BJ (cell line): Measurements from ENCODE around the gene GNPDA2. TPM values are rescaled to one million over a fixed set of nuclear protein-coding genes. Genes with fewer than 3 reads are reported as not detected.
"Not testable (repeated sequence)": the region's sequence is repeated elsewhere in the genome, so short reads cannot be mapped to it uniquely, and the experiment has no call there.

Source experiments
- CTCF ChIA-PET: fragments of 350-600 bp; formaldehyde crosslinking; extraction: SDS; loops from one replicate; lab custom pipeline; 2021; ENCODE audit warnings: antibody characterized with exemption, inconsistent platforms; lab: Yijun Ruan, JAX
- POLR2A ChIA-PET: fragments of 300-600 bp; sonication (Branson Sonifier 250); formaldehyde crosslinking; extraction: SDS; loops from one replicate; lab custom pipeline; 2021; ENCODE audit warnings: antibody characterized with exemption; lab: Charles Lee
- DNase-seq: peaks from one replicate; pipeline ENCODE4 v3.0.0-alpha.2; 2011; ENCODE audit warnings: low read depth
- H3K27me3 ChIP-seq: 2 replicates; pipeline ENCODE4 v1.6.0; 2011; ENCODE audit warnings: low read length; ENCODE audit not compliant: control insufficient read depth, insufficient read depth
- H3K36me3 ChIP-seq: 2 replicates; pipeline ENCODE4 v1.5.1; 2011; ENCODE audit warnings: low read length; ENCODE audit not compliant: control insufficient read depth, insufficient read depth
- H3K4me3 ChIP-seq: 2 replicates; pipeline ENCODE4 v1.5.1; 2011; ENCODE audit warnings: low read depth, mild to moderate bottlenecking, control low read depth, low read length
- CTCF ChIP-seq: IDR thresholded peaks from 2 replicates; pipeline ENCODE4 v1.5.1; 2011; ENCODE audit warnings: low read depth, mild to moderate bottlenecking, control low read depth, inconsistent platforms, low read length, moderate library complexity; ENCODE audit not compliant: insufficient read depth
- polyA plus RNA-seq: library from polyadenylated mRNA; depleted of rRNA; stranded (reverse); fragments of >200 nt; gene quantifications from 2 replicates; pipeline ENCODE4 v1.2.3, GENCODE V29; 2011

GNPDA2 gene
- polyA plus RNA-seq, 1 experiment, result 9.2 TPM

GRCh38 chr4:44736900-44737299 is 10.5 kb upstream of the GNPDA2 start:
- TF ChIP-seq CTCF, result no peak
- Histone ChIP-seq H3K27me3 (no peaks in the 10 kb centered on the region; the same call in 1 of the 2 replicates), H3K36me3 (no peaks in the 10 kb centered on the region), H3K4me3 (no peak overlapping the region)
- no peak for DNase-seq
- ChIA-PET CTCF (no interaction called here), POLR2A (no interaction called here)

DNA sequence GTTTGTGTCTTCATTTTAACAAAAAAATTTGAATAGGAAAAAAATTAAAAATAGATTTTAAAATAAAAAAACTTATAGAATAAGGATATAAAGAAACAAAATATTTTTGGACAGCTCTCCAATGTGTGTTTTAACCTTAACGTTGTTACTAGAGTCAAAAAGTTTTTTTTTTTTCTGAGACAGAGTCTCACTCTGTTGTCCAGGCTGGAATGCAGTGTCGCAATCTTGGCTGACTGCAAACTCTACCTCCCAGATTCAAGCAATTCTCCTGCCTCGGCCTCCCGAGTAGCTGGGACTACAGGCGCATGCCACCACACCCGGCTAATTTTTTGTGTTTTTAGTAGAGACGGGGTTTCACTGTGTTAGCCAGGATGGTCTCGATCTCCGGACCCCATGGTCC is 2.3 kb upstream of the GNPDA2 start:
- H3K27me3 ChIP-seq, POLR2A ChIA-PET, DNase-seq, H3K36me3 ChIP-seq, H3K4me3 ChIP-seq: not testable (repeated sequence)
- CTCF ChIA-PET, result interaction anchor here (0.8 kb wide), 1 partner anchor 20 kb away, joined by 3 read pairs; no protein-coding TSS in a partner anchor

DNA sequence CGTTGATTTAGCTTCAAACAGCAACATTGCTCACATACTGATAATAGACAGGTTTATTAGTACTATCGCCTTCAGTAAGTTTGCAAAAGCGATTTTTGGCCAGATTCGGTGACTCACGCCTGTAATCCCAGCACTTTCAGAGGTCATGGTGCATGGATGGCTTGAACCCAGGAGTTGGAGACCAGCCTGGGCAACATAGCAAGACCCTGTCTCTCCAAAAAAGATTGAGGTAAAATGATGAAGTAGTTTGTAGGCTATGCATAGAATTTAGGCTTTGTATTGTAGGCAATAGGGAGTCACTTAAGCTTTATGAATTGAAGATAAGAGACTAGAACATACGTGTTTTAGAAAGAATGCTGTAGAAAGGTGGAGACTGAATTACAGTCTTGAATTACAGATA is 1.1 kb upstream of the GNPDA2 start:
- Histone ChIP-seq H3K27me3 (peaks cover 1% of the 10 kb centered on the region; the same call in 1 of the 2 replicates), H3K36me3 (no peaks in the 10 kb centered on the region), H3K4me3 (no peak overlapping the region)
- TF ChIP-seq CTCF, result no peak
- no peak for DNase-seq
- ChIA-PET POLR2A (no interaction called here), CTCF (interaction anchor here (1.3 to 1.9 kb wide), 3 partner anchors 10 to 49 kb away, joined by 4 to 9 read pairs (median 4); partner anchors contain the start of gene GUF1)

- no peak for DNase-seq
- H3K36me3 ChIP-seq, result no peaks in the 10 kb centered on the region
- ChIA-PET POLR2A (no interaction called here), CTCF (interaction anchor here (1.0 to 1.9 kb wide), 3 partner anchors 9 to 97 kb away, joined by 3 to 9 read pairs (median 3); partner anchors contain the start of gene GUF1)
- no peak for TF ChIP-seq CTCF
- no peaks in the 10 kb centered on the region for H3K27me3 ChIP-seq
- peak overlapping the region; percentile 75 for H3K4me3 ChIP-seq
Observed at GRCh38 chr4:44725726-44726037, 674 bp downstream of the GNPDA2 start.

DNA sequence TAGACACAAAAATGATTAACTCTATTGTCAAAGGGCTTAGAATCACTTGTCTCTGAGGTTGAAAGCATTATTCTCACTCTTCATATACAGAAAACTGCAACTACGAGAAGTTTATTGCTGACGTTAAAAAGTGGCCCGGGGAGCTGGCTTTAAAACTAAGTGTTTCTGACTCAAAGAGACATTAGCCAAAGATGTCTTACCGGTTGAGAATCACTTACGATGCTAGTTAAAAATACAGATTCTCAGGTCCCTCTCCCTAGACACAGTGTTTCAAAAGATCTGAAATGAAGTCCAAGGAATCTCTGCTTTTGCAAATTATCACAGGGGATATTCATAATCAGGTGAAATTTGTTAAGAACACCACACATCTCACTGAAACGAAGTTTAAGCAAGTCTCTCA is 1.2 kb downstream of the GNPDA2 start:
- Histone ChIP-seq H3K4me3 (peak overlapping the region; percentile 75), H3K27me3 (no peaks in the 10 kb centered on the region), H3K36me3 (no peaks in the 10 kb centered on the region)
- DNase-seq, result no peak
- POLR2A ChIA-PET, result no interaction called here
- TF ChIP-seq CTCF, result no peak
- CTCF ChIA-PET, result no interaction called here

GRCh38 chr4:44722001-44722400 is 4.4 kb downstream of the GNPDA2 start:
- DNase-seq, result no peak
- CTCF ChIA-PET, result no interaction called here
- no peak for TF ChIP-seq CTCF

More at GRCh38 chr4:44722001-44722400, 4.4 kb downstream of the GNPDA2 start:
- POLR2A ChIA-PET, result no interaction called here
- Histone ChIP-seq H3K27me3 (no peaks in the 10 kb centered on the region), H3K36me3 (no peaks in the 10 kb centered on the region), H3K4me3 (no peak overlapping the region)
